DOHH2 (cell line): ENCODE measurements around the gene ITGA11.

Experiments
- H3F3A ChIP-seq: fragments of 200-600 bp; sonication (generic), shearing (Covaris generic); 2 replicates; pipeline ENCODE4 v1.6.0; 2016; ENCODE audit warnings: antibody characterized with exemption, mild to moderate bottlenecking; ENCODE audit not compliant: control insufficient read depth, insufficient read depth
- H3K27ac ChIP-seq: fragments of 200-600 bp; sonication (generic); 2 replicates; pipeline ENCODE4 v1.5.1; 2014; ENCODE audit warnings: low read depth, mild to moderate bottlenecking, low read length, moderate library complexity
- H3K27me3 ChIP-seq: fragments of 200-600 bp; sonication (generic); 2 replicates; pipeline ENCODE4 v1.6.1; 2014; ENCODE audit warnings: mild to moderate bottlenecking, low read length, mixed read lengths; ENCODE audit not compliant: control insufficient read depth
- H3K36me3 ChIP-seq: fragments of 200-600 bp; sonication (generic); 2 replicates; pipeline ENCODE4 v1.6.1; 2014; ENCODE audit warnings: mild to moderate bottlenecking, low read length, moderate library complexity, mixed read lengths; ENCODE audit not compliant: control insufficient read depth
- H3K4me1 ChIP-seq: fragments of 200-600 bp; sonication (generic); 2 replicates; pipeline ENCODE4 v1.6.1; 2014; ENCODE audit warnings: mild to moderate bottlenecking, low read length, mixed read lengths; ENCODE audit not compliant: control insufficient read depth
- H3K4me2 ChIP-seq: fragments of 200-600 bp; sonication (generic); 2 replicates; pipeline ENCODE4 v1.6.0; 2014; ENCODE audit warnings: mild to moderate bottlenecking, low read length, moderate library complexity
- H3K4me3 ChIP-seq: fragments of 200-600 bp; sonication (generic); 2 replicates; pipeline ENCODE4 v1.5.1; 2014; ENCODE audit warnings: mild to moderate bottlenecking, low read length, mixed read lengths
- H3K79me2 ChIP-seq: fragments of 200-600 bp; sonication (generic); 2 replicates; pipeline ENCODE4 v1.6.1; 2014; ENCODE audit warnings: mild to moderate bottlenecking, low read length, mixed read lengths; ENCODE audit not compliant: control insufficient read depth
- H3K9me2 ChIP-seq: fragments of 200-600 bp; sonication (generic); replicated peaks from 2 replicates; pipeline ENCODE4 v1.6.1; 2014; ENCODE audit warnings: mild to moderate bottlenecking, low read length, mixed read lengths; ENCODE audit not compliant: control insufficient read depth
- H3K9me3 ChIP-seq: fragments of 200-600 bp; sonication (generic); 2 replicates; pipeline ENCODE4 v1.6.1; 2014; ENCODE audit warnings: antibody characterized with exemption, low read length, mixed read lengths; ENCODE audit not compliant: control insufficient read depth, insufficient read depth
- H4K20me1 ChIP-seq: fragments of 200-600 bp; sonication (generic); 2 replicates; pipeline ENCODE4 v1.6.0; 2014; ENCODE audit warnings: low read depth, mild to moderate bottlenecking, antibody characterized with exemption, low read length, moderate library complexity; ENCODE audit not compliant: control insufficient read depth, insufficient read depth
- CTCF ChIP-seq: fragments of 200-600 bp; sonication (generic); IDR thresholded peaks from one replicate; pipeline ENCODE4 v1.5.1; 2014; ENCODE audit warnings: antibody characterized with exemption, mild to moderate bottlenecking, low read depth, low read length; ENCODE audit not compliant: poor library complexity, severe bottlenecking
- EZH2phosphoT487 ChIP-seq: fragments of 200-600 bp; sonication (generic); IDR thresholded peaks from 2 replicates; pipeline ENCODE4 v1.6.1; 2017; ENCODE audit warnings: borderline replicate concordance, mild to moderate bottlenecking, antibody characterized with exemption, low read length, moderate library complexity, mixed read lengths

ITGA11 gene

GRCh38 chr15:68407141-68407885 lies 24.6 kb downstream of the ITGA11 start:
- Histone ChIP-seq H3K27me3 (no peaks in the 10 kb centered on the region), H3K4me1 (no peaks in the 10 kb centered on the region), H3K4me3 (no peak overlapping the region), H3K9me2 (no peaks in the 10 kb centered on the region), H3K4me2 (no peak overlapping the region), H3K27ac (no peak overlapping the region), H3K36me3 (no peaks in the 10 kb centered on the region), H3F3A (no peaks in the 10 kb centered on the region), H3K79me2 (no peaks in the 10 kb centered on the region), H4K20me1 (no peaks in the 10 kb centered on the region), H3K9me3 (no peaks in the 10 kb centered on the region)
- no peak for TF ChIP-seq EZH2phosphoT487
- no peak for TF ChIP-seq CTCF

- Histone ChIP-seq H3K4me2 (no peak overlapping the region), H3K27me3 (no peaks in the 10 kb centered on the region), H3K27ac (no peak overlapping the region), H3K4me1 (no peaks in the 10 kb centered on the region), H3K36me3 (no peaks in the 10 kb centered on the region), H3F3A (no peaks in the 10 kb centered on the region), H3K9me2 (no peaks in the 10 kb centered on the region), H3K9me3 (no peaks in the 10 kb centered on the region), H3K4me3 (no peak overlapping the region), H4K20me1 (no peaks in the 10 kb centered on the region), H3K79me2 (no peaks in the 10 kb centered on the region)
- TF ChIP-seq CTCF (no peak), EZH2phosphoT487 (no peak)
Measured at GRCh38 chr15:68405378-68406250, 26.3 kb downstream of the ITGA11 start.

- no peaks in the 10 kb centered on the region for H3K27me3 ChIP-seq
- H4K20me1 ChIP-seq = no peaks in the 10 kb centered on the region
- no peak overlapping the region for H3K4me2 ChIP-seq
- no peaks in the 10 kb centered on the region for H3K36me3 ChIP-seq
- no peaks in the 10 kb centered on the region for H3K4me1 ChIP-seq
- H3K9me2 ChIP-seq = no peaks in the 10 kb centered on the region
- no peaks in the 10 kb centered on the region for H3F3A ChIP-seq
- no peak overlapping the region for H3K4me3 ChIP-seq
- H3K27ac ChIP-seq = no peak overlapping the region
- H3K79me2 ChIP-seq = no peaks in the 10 kb centered on the region
- no peaks in the 10 kb centered on the region for H3K9me3 ChIP-seq
- TF ChIP-seq EZH2phosphoT487 (no peak), CTCF (no peak)
Measured at GRCh38 chr15:68404056-68404798, 27.7 kb downstream of the ITGA11 start.
